WI38 (cell line): ENCODE measurements around the gene ITGB8.

Experiments used
- H3K4me3 ChIP-seq: 2 replicates; pipeline ENCODE4 v1.5.1; 2011; ENCODE audit warnings: low read depth, mild to moderate bottlenecking, control low read depth, low read length
- TF ChIP-seq, protein P1 (sequence below): IDR thresholded peaks from 2 replicates; pipeline ENCODE4 v1.5.1; 2012; ENCODE audit warnings: low read depth, mild to moderate bottlenecking, control low read depth, low read length

The ITGB8 gene

DNA sequence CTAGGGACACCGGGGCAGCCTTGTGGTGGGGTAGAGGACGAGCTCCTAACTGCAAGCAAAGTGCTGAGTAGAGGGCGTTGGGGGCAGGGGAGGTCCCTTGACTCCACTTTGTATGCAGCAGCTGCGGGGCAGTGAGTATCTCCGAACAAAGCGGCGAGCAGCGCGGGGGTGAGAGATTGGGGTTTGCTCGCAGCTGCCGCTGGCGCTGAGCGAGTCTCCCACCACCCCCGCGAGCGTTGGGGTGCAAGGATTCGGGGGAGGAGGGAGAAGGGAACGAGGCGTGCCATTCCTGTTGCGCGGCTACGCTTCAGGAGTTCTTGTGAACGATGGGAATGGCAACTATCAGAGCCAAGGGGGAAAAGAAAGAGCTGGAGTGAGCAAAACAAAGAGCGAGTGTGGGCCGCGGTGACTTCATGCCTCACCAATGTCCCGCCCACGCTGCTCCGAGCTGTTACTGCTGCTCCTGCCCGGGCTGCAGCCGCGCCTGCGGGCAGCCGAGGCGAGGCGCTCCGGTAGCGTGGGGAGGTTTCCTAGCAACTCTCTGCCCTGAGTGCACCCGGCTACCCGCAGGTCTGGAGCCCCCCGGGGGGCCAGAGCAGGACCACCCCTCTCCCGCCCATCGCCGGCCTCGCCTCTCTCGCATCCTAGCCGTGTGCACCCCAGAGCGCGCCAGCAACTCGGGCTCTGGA is at the start of gene ITGB8:
TSS of gene ITGB8 (plus strand) at position 662 of the 689 bp plus-strand sequence. CDS start 907 bp downstream, outside the sequence.
- TF ChIP-seq, protein P1, sequence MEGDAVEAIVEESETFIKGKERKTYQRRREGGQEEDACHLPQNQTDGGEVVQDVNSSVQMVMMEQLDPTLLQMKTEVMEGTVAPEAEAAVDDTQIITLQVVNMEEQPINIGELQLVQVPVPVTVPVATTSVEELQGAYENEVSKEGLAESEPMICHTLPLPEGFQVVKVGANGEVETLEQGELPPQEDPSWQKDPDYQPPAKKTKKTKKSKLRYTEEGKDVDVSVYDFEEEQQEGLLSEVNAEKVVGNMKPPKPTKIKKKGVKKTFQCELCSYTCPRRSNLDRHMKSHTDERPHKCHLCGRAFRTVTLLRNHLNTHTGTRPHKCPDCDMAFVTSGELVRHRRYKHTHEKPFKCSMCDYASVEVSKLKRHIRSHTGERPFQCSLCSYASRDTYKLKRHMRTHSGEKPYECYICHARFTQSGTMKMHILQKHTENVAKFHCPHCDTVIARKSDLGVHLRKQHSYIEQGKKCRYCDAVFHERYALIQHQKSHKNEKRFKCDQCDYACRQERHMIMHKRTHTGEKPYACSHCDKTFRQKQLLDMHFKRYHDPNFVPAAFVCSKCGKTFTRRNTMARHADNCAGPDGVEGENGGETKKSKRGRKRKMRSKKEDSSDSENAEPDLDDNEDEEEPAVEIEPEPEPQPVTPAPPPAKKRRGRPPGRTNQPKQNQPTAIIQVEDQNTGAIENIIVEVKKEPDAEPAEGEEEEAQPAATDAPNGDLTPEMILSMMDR: no peak
- peak within 1 kb of the TSS; percentile 60 for H3K4me3 ChIP-seq

DNA sequence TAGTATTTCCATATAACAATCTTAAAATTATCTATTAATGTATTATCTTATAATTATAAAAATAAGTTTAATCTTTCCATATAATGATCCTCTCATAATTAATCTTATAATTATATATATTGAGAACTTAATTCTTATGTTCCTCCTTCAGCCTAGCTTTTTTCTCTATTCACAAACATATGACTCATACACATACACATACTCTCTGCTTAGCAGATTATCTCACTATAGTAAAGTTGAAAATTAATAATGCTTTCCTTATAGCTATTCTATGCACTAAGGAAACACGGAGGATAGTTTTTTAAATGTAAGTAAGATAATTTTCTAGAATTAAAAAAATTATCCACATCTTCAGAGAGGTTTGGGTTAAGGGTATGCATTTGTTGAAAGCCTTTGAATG is 47.7 kb upstream of the ITGB8 start:
- TF ChIP-seq, protein P1: no peak
- no peak overlapping the region for H3K4me3 ChIP-seq

DNA sequence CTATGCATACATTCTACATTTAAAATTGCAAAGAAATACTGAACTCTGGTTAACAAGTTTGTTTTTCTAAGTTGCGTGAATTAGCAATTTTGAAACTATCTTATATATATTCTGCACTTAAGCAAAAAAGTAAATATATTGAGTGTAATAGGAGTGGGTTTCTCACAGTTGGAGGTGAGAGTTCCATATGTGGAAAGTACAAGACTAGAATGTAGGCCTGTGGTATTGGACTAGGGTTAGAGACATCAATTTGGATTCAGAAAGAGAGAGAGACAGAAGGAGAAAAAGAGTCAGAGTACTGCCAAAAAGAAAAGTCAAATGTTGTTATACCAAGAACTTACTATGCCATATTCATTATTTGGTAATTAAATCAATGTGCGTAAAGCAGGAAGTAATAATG is 47.3 kb upstream of the ITGB8 start:
- TF ChIP-seq, protein P1: no peak
- no peak overlapping the region for H3K4me3 ChIP-seq

DNA sequence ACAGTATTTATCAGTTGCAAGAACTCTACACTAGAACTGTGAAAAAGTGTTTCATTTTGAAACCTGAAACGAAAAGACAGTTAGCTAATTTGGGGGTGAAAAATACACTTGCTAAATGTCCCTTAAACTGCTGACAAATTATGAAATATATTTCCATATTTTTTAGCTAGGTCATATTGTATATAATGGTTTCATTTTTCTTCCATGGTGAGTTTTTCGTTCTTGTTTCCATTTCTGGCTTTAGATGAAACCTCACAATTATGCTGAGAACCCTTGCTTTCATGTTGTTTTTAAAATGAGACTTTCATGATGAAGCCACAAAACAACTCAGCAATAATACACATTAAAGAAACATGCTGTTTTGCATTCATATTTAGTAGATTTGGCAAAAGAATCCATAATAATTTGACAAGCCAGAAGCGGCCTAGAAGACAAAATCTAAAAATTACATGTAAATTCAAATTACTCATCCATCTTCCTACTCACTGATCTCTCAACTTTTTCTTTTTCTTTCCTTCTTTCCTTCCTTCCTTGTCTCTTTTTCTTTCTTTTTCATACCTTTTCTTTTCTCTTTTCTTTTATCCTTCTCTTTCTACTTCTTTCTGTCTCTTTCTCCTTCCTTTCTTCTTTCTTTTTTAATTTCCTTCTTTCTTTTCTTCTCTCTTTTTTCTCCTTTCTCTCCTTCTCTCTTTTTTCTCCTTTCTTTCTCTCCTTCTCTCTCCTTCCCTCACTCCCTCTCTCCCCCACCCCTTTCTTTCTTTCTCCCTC is 46.5 kb upstream of the ITGB8 start:
- TF ChIP-seq, protein P1: no peak
- H3K4me3 ChIP-seq: no peak overlapping the region

DNA sequence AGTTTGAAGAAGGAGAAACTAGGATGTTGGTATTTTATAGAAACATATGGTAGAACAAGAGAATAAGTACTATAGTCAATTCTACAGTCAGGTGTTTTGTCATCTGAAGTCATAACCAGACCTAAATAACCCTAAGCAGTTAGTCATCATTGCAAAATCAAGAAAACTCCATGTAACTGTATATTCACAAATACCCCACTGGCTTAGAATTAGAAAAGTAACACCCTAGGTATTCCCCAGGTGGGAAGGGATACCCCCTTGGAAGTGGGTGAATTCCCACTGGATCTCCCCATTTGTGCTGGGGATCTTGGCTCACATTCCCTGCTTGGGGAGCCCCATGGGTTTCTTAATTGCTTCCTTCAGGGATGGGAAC is 45.9 kb upstream of the ITGB8 start:
- TF ChIP-seq, protein P1: no peak

DNA sequence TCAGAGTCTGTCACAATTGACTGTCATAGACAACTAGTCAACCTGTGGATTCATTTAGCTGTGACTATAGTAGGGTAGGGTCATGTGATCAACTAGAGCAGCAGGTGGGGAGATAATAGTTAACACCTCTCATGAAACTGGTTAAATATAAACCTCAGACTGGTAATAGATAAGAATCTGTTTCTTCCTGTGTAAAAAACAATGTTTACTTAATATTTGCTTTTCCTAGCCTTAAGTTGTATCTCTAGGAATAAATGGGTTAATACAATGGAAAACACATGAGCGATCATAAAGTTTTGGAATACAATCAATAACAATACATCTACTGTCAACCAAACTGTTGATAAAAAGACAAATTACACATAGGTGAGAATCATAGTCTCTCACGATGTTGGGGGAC is 43.4 kb upstream of the ITGB8 start:
- TF ChIP-seq, protein P1: no peak
- H3K4me3 ChIP-seq: no peak overlapping the region

More for the DNA sequence above, 45.9 kb upstream of the ITGB8 start:
- H3K4me3 ChIP-seq: no peak overlapping the region

DNA sequence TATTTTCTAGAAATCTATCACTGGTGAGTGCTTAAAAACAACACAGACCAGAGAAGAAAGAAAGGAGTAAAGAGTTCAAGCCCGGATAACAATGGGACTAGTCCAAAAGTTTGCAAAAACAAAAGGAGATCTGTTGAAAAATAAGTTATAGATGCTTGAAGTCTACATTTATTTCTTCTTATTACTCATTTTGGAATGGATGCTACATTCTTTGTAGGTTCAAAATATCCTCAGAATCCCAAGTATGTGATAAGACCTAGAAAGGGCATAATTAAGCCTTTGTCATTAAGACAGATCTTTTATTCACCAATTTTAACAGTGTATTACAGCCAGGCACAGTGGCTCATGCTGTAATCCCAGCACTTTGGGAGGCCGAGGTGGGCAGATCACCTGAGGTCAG is 42.7 kb upstream of the ITGB8 start:
- TF ChIP-seq, protein P1: no peak

More for the DNA sequence above, 42.7 kb upstream of the ITGB8 start:
- H3K4me3 ChIP-seq: no peak overlapping the region
